A673 (cell line): Measurements from ENCODE around the gene RALGAPA1. TPM values are rescaled to one million over a fixed set of nuclear protein-coding genes. Genes with fewer than 3 reads are reported as not detected.

Experiments used
- BruUV-seq: library from RNA; stranded (reverse); fragments of 400-500 nt; replicated peaks from 2 replicates; lab custom pipeline; 2021; lab: Mats Ljungman, UMichigan
- CTCF ChIA-PET: fragments of 300-600 bp; sonication (Branson Sonifier 250); formaldehyde crosslinking; loops from one replicate; lab custom pipeline; 2022; ENCODE audit warnings: antibody characterized with exemption; lab: Charles Lee
- POLR2A ChIA-PET: fragments of 300-600 bp; sonication (Branson Sonifier 250); formaldehyde crosslinking; loops from one replicate; lab custom pipeline; 2022; ENCODE audit warnings: antibody characterized with exemption; ENCODE audit not compliant: low non-redundant PET; lab: Charles Lee
- DNase-seq: peaks from one replicate; pipeline ENCODE4 v3.0.0-alpha.2; 2015; ENCODE audit warnings: low spot score
- H3K27ac ChIP-seq: fragments of 200-600 bp; sonication (generic); 2 replicates; pipeline ENCODE4 v1.5.1; 2016; ENCODE audit warnings: mixed run types, low read depth, mild to moderate bottlenecking, mixed read lengths, antibody characterized with exemption, low read length; ENCODE audit not compliant: poor library complexity, severe bottlenecking
- H3K27me3 ChIP-seq: fragments of 200-600 bp; sonication (generic); replicated peaks from 2 replicates; pipeline ENCODE4 v1.6.1; 2017; ENCODE audit warnings: mixed run types, low read depth, mild to moderate bottlenecking, mixed read lengths, antibody characterized with exemption, low read length; ENCODE audit not compliant: insufficient read depth, poor library complexity
- H3K36me3 ChIP-seq: fragments of 200-600 bp; sonication (generic); 2 replicates; pipeline ENCODE4 v1.6.1; 2016; ENCODE audit warnings: mixed run types, mild to moderate bottlenecking, mixed read lengths, antibody characterized with exemption, low read length; ENCODE audit not compliant: insufficient read depth, poor library complexity, severe bottlenecking
- H3K4me1 ChIP-seq: fragments of 200-600 bp; sonication (generic); 2 replicates; pipeline ENCODE4 v1.6.1; 2017; ENCODE audit warnings: mixed run types, mild to moderate bottlenecking, mixed read lengths, antibody characterized with exemption, low read length; ENCODE audit not compliant: insufficient read depth, poor library complexity, severe bottlenecking
- H3K4me3 ChIP-seq: fragments of 200-600 bp; sonication (generic); 2 replicates; pipeline ENCODE4 v1.5.1; 2016; ENCODE audit warnings: low read depth, mixed run types, mild to moderate bottlenecking, mixed read lengths, low read length; ENCODE audit not compliant: poor library complexity, severe bottlenecking
- H3K9me3 ChIP-seq: fragments of 200-600 bp; sonication (generic); 2 replicates; pipeline ENCODE4 v1.6.1; 2016; ENCODE audit warnings: mixed run types, low read depth, mild to moderate bottlenecking, mixed read lengths, antibody characterized with exemption, low read length; ENCODE audit not compliant: poor library complexity, severe bottlenecking
- EZH2 ChIP-seq: fragments of 200-600 bp; sonication (generic); IDR thresholded peaks from 2 replicates; pipeline ENCODE4 v1.6.1; 2017; ENCODE audit warnings: borderline replicate concordance, low read depth, mild to moderate bottlenecking, mixed read lengths, antibody characterized with exemption, low read length; ENCODE audit not compliant: poor library complexity, severe bottlenecking
- intact Hi-C: fragments of 100-400 bp; cut with micrococcal nuclease; formaldehyde crosslinking; loops from one replicate; pipeline ENCODE4 v1.10.0; 2022; ENCODE audit not compliant: unreplicated experiment
- total RNA-seq: library from RNA; stranded (reverse); gene quantifications from 2 replicates; pipeline ENCODE4 v1.2.3, GENCODE V29; 2021
- TF ChIP-seq, protein P1 (sequence below): fragments of 300-800, 200-600 bp; sonication (generic); conservative IDR thresholded peaks from 2 replicates; pipeline ENCODE4 v1.5.1; 2017; ENCODE audit warnings: low read depth, mild to moderate bottlenecking, antibody characterized with exemption, low read length, moderate library complexity, mixed read lengths

Gene RALGAPA1
- total RNA-seq, 1 experiment from 2014 or later = 42.4 TPM

DNA sequence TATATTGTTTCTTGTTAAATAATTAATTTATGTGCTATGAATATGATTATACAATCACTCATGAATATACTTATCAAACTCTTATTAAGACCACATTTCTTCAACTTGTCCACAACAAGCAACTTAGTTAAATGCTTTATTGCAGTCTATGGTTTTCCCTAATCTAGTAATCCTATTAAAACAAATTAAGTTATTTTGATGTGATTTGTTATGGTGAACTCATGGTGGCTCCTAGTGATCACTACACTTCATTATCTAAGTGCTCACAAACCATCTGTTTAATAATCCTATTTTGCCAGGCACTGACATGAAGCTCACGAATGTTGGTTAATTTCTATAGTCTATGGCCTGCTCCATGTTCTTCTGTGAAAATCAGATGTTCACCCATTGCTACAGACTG is 232.2 kb downstream of the RALGAPA1 start:
- ChIA-PET POLR2A (no interaction called here), CTCF (no interaction called here)
- Histone ChIP-seq H3K4me1 (peaks cover 9% of the 10 kb centered on the region), H3K36me3 (no peaks in the 10 kb centered on the region), H3K4me3 (no peak overlapping the region), H3K9me3 (no peaks in the 10 kb centered on the region), H3K27ac (no peak overlapping the region), H3K27me3 (no peaks in the 10 kb centered on the region)
- TF ChIP-seq, protein P1, sequence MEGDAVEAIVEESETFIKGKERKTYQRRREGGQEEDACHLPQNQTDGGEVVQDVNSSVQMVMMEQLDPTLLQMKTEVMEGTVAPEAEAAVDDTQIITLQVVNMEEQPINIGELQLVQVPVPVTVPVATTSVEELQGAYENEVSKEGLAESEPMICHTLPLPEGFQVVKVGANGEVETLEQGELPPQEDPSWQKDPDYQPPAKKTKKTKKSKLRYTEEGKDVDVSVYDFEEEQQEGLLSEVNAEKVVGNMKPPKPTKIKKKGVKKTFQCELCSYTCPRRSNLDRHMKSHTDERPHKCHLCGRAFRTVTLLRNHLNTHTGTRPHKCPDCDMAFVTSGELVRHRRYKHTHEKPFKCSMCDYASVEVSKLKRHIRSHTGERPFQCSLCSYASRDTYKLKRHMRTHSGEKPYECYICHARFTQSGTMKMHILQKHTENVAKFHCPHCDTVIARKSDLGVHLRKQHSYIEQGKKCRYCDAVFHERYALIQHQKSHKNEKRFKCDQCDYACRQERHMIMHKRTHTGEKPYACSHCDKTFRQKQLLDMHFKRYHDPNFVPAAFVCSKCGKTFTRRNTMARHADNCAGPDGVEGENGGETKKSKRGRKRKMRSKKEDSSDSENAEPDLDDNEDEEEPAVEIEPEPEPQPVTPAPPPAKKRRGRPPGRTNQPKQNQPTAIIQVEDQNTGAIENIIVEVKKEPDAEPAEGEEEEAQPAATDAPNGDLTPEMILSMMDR = no peak
- no peak for TF ChIP-seq EZH2
- intact Hi-C loops = no loop called here
- no TSS peak for BruUV-seq
- peak; percentile 35 for DNase-seq

DNA sequence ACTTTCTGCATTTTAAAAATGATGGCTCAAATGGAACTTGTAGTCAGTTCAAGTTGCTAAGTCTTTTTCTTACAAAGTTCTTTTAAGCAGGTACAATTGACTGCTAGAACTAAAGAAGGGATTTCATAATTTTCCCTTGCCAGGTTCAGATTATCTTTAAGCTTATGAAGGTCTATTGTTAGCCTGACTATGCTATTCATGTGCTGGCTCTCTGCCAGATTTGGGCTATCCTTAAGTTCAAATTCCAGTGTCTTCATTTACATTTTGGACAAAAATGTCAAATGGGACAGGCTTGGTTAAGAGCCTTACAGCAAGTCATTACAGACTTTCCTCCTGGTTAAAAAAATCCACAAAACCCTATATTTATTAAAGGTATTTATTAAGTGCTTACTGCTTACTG is 232.8 kb downstream of the RALGAPA1 start:
- ChIA-PET POLR2A (interaction anchor here (0.7 kb wide), 1 partner anchor 152 kb away, joined by 3 read pairs; no protein-coding TSS in a partner anchor), CTCF (no interaction called here)
- H3K9me3 ChIP-seq = no peaks in the 10 kb centered on the region
- no peaks in the 10 kb centered on the region for H3K27me3 ChIP-seq
- DNase-seq = peak; percentile 39
- no peak for TF ChIP-seq EZH2
- TF ChIP-seq, protein P1 = no peak
- H3K4me3 ChIP-seq = no peak overlapping the region
- no peaks in the 10 kb centered on the region for H3K36me3 ChIP-seq
- no peak overlapping the region for H3K27ac ChIP-seq
- intact Hi-C loops = no loop called here
- BruUV-seq = no TSS peak
- peaks cover 9% of the 10 kb centered on the region for H3K4me1 ChIP-seq

DNA sequence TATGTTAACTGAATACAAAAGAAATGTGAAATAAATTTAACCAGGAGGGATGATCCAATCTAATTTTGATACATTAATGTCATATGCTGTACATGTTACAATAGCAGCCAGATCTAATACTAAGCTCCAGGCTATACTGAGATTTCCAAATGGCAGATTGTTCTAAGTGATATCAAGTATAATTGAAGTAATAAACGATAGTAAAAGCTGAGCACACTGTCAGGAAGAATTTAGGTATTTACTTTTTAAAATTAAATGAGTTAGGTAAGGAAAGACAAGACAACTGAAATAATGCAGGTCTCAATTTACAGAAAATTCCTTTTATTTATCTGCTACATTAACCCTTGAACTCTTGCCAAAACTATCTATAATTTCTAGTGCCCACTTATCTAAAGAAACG is 235.2 kb downstream of the RALGAPA1 start:
- CTCF ChIA-PET = no interaction called here

More for the DNA sequence above, 235.2 kb downstream of the RALGAPA1 start:
- TF ChIP-seq EZH2 = no peak
- TF ChIP-seq, protein P1 = no peak
- H3K27ac ChIP-seq = no peak overlapping the region
- H3K4me1 ChIP-seq = peaks cover 9% of the 10 kb centered on the region
- DNase-seq = no peak
- H3K36me3 ChIP-seq = no peaks in the 10 kb centered on the region
- no peaks in the 10 kb centered on the region for H3K27me3 ChIP-seq
- H3K9me3 ChIP-seq = no peaks in the 10 kb centered on the region
- no TSS peak for BruUV-seq
- intact Hi-C loops = no loop called here
- POLR2A ChIA-PET = no interaction called here
- no peak overlapping the region for H3K4me3 ChIP-seq
